ENCODE measurements around the gene STK38L.
"Not testable (repeated sequence)": the region's sequence is repeated elsewhere in the genome, so short reads cannot be mapped to it uniquely, and the experiment has no call there.

STK38L gene

GRCh38 chr12:27229367-27229766 lies 14.7 kb upstream of the STK38L start:
- DNase-seq (ENCODE audit: low read depth): no peak

GRCh38 chr12:27231374-27231773 lies 12.7 kb upstream of the STK38L start:
- DNase-seq (ENCODE audit: low read depth): not testable (repeated sequence)

- no peak for DNase-seq (ENCODE audit: low read depth)
These were observed 10.3 kb upstream of the STK38L start for GRCh38 chr12:27233814-27234213.

DNA sequence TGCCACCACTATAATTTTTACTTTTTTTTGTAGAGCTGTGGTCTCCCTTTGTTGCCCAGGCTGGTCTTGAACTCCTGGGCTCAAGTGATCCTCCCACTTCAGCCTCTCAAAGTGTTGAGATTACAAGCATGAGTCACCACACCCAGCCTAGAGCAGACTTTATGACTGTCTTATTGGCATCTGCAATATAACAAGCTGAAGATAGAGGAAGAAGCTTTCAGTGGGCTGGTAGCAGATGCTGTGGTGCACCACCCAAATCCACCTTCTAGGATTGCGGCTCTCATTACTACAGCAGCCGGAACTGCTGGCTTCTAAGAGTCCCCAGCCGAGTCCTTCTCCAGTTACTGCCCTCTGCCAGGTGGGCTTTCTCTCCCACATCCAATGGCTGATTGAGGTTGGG lies 7.6 kb upstream of the STK38L start:
- DNase-seq (ENCODE audit: low read depth): no peak

DNA sequence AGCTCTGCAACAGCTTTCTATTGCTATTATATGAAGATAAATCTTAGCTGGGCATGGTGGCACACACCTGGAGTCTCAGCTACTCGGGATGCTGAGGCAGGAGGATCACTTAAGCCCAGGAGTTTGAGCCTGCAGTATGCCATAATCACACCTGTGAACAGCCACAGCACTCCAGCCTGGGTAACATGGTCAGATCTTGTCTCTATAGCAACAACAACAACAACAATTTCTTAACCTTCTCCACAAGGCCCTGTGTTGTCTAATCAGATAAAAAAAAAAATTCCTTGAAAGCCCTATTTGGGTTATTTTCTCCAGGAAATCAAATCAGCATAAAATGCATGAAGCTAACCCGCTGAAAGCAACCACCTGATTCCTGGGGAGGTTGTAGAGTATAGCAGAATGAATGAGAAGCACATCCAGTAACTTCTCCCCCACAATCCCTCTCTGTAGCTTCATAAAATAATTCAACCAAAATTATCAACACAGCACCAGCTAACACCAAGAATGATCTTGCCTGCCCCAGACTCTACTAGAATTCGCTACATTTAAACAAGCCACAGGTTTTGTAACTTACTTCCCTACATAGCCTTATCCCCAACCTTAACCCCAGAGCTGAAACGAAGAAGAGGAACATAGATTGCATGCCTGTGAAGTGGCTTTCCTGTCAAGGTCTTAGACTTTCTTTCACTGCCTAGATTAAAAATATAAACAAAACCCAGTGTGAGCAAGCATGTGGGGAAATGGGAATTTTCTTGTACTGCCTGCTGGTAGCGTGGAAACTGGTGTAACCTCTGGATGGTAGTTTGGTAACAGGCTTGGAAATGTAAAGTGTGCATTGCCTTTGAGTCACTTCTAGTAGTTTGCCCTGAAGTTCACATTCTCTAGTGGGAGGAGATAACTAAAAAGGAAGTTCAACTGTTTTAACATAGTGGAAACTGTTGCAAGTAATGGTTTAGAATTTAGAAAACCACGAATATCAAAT lies 6.0 kb upstream of the STK38L start:
- no peak for DNase-seq (ENCODE audit: low read depth)

- DNase-seq (ENCODE audit: low read depth): no peak
These were observed 1.1 kb upstream of the STK38L start for GRCh38 chr12:27243006-27243405.

- no peak for DNase-seq (ENCODE audit: low read depth)
These were observed 803 bp downstream of the STK38L start for GRCh38 chr12:27244689-27245488.

GRCh38 chr12:27246141-27246540 lies 2.1 kb downstream of the STK38L start:
- no peak for DNase-seq (ENCODE audit: low read depth)

GRCh38 chr12:27246774-27247173 lies 2.7 kb downstream of the STK38L start:
- DNase-seq (ENCODE audit: low read depth): no peak

- no peak for DNase-seq (ENCODE audit: low read depth)
These were observed 8.8 kb downstream of the STK38L start for GRCh38 chr12:27252934-27253333.

DNA sequence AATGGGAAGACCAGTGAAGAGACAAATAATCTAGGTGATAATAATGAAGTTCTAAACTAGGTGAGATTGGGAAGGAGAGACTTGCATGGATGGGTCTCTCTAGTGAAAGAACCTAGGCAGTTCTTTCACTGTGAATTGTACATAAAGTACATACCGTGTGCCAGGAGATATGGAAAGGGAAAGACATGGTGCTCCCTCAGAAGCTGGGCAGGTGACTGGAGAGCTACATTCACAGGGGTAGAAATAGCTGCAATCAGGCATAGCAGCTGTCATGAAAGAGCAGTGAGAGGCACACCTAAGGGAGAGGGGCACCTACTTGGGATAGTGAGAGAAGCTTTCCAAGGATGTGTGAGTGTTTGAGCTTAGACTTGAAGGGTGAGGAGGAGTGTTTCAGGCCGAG lies 9.3 kb downstream of the STK38L start:
- no peak for DNase-seq (ENCODE audit: low read depth)

DNA sequence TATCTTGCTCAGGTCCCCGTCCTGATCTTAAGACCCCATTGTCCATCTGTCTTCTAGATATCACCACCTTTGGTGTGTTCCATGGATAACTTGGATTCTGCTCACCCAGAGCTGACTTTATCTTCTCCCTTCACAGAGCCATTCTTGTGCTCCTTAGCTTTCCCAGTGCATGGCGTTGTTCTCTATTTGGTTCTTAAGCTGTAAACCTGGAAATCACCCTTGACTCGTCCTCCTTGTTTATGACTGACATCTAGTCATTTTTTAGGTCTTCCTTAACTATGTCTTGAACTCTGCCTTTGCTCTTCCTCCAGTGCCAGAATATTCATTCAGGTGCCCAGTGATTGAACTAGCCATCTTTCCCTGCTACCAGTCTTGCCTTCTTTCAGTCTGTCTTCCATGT lies 11.7 kb downstream of the STK38L start:
- DNase-seq (ENCODE audit: low read depth): no peak

DNA sequence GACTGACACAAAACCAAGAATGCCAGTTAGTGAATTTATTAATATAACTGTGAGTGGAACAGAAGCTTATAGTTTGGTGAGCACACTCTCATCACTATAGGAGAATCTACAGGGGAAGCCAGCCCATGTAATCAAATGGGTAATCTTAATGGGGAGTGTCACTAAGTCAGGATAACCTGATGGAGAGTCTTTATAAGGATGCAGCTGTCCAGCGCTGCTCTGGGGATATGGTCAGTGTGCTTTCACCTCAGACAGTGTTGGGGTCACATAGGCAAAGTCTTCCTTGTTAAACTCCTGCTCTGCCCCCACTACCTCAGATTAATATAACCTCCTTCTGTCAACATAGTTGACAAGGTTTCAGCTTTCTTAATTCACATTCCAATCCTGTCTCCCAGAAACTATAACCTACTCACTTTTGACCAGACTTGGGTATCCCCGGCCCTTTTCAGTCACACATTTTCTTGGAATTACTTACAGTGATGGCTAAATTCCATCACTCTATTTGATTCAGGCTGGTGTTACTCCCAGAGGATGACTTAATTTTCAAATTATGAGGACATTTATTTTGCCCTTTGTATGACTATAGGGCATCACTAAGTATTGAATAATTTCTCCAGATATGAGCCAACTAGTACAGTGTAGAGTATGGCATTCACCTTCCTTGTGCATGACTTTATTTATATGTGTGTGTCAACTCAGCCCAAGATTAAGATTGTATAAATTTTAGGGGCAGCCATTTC lies 13.2 kb downstream of the STK38L start:
- no peak for DNase-seq (ENCODE audit: low read depth)

DNA sequence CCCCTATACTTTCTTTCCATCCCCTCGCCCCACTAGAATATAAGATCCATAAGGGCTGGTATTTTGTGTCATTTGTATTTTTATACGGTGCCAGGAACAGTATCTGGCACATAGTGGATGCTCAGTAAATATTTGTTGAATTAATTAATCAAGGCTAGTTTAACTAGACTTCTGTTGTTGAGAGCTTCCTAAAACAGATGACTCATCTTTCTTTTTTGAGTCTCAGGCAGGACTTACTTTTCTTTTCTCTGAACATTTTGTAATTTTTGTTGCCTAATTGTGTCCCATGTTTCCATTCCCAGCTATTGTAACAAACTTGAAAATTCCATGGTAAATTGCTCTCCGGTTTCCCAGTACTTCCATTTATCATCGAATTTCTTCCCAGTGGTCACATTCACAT lies 16.7 kb downstream of the STK38L start:
- DNase-seq (ENCODE audit: low read depth): no peak

DNA sequence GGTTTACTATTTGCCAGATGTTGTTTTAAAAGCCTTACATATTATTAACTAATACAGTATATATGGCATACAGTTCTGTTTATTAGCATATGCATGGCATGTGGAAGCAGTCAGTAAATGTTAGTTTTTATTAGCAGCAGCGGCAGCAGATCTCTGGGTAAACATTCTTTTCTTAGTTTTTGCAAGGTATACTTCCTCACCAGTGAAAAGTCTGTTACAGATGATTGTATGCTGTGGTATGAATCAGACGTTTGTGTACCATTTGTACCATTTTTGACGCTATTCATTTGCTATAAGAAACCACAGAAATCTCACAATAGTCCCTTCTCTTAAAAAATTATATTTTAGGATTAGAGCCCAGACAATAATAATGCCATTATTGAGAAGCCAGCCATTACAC lies 17.8 kb downstream of the STK38L start:
- no peak for DNase-seq (ENCODE audit: low read depth)

DNA sequence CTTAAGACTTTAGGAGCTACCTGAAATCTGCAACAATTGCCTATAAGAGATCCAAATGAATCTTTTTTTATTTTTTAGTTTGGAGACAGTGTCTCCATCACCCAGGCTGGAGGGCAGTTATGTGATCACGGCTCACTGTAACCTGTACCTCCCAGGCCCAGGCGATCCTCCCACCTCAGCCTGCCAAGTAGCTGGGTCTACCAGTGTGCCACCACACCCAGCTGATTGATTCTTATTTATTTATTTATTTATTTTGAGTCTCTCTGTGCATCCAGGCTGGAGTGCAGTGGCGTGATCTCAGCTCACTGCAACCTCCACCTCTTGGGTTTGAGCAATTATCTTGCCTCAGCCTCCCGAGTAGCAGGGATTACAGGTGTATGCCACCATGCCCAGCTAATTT lies 26.1 kb downstream of the STK38L start:
- DNase-seq (ENCODE audit: low read depth): no peak

- no peak for DNase-seq (ENCODE audit: low read depth)
These were observed 27.1 kb downstream of the STK38L start for GRCh38 chr12:27271206-27271605.

- no peak for DNase-seq (ENCODE audit: low read depth)
These were observed 28.4 kb downstream of the STK38L start for GRCh38 chr12:27272373-27273028.

DNA sequence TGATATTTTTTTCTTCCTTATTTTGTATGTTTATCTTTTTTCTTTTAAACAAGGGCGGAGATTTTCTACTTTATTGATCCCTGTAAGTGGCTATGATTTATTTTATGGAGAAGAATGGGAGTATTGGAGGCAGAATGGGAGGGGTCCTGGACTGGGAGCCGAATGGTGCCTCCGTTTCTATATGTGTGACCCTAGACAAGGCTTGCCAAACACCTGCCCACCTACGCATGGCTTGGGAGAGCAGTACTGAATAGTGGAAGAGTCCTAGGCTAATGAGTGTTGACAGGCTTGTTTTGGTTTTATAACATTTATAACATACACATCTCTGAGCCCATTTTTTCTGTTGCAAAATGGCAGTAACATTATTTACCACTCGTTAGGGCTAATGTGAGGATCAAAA lies 29.0 kb downstream of the STK38L start:
- no peak for DNase-seq (ENCODE audit: low read depth)

- DNase-seq (ENCODE audit: low read depth): no peak
These were observed 30.6 kb downstream of the STK38L start for GRCh38 chr12:27274706-27275105.

DNA sequence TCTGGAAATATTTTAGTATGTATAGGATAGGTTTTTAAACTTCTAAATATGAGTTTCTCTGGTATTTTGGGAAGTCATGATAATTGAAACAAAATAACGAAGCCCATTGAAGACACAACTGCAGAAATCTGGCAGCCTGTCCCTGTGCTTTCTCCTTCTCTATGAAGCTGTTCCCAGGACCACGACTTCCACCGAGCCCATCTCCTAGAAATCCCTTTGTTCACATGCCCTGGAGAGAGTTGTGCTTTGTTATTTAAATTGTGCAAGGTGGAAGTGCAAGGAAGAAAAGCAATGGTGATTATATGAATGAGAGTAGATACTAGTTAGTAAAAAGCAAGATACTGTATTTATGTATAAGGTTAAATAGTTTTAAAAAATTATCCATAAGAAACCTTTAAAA lies 32.2 kb downstream of the STK38L start:
- DNase-seq (ENCODE audit: low read depth): no peak

DNA sequence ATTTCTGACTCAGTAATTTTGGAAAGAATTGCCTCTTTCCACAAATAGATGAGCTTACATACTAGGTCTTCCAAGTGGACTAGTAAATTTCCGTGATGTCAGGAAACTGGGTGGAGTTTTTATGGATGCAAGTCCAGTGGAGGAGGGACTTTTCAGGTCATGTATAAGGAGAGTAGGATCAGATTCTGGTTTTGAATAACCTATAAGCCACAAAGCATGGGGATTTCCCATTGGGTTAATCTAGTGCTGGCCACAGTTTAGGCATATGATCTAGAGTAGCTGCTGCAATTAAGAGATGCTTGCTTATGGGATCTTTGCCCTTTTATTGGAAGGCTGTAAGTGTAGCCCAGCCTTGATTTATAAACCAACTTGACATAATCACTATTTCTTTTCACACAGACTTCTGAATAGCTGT lies 33.8 kb downstream of the STK38L start:
- DNase-seq (ENCODE audit: low read depth): no peak
